ENCODE data around the gene DNAAF1.
"Not testable (repeated sequence)": the region's sequence is repeated elsewhere in the genome, so short reads cannot be mapped to it uniquely, and the experiment has no call there.

Gene DNAAF1

DNA sequence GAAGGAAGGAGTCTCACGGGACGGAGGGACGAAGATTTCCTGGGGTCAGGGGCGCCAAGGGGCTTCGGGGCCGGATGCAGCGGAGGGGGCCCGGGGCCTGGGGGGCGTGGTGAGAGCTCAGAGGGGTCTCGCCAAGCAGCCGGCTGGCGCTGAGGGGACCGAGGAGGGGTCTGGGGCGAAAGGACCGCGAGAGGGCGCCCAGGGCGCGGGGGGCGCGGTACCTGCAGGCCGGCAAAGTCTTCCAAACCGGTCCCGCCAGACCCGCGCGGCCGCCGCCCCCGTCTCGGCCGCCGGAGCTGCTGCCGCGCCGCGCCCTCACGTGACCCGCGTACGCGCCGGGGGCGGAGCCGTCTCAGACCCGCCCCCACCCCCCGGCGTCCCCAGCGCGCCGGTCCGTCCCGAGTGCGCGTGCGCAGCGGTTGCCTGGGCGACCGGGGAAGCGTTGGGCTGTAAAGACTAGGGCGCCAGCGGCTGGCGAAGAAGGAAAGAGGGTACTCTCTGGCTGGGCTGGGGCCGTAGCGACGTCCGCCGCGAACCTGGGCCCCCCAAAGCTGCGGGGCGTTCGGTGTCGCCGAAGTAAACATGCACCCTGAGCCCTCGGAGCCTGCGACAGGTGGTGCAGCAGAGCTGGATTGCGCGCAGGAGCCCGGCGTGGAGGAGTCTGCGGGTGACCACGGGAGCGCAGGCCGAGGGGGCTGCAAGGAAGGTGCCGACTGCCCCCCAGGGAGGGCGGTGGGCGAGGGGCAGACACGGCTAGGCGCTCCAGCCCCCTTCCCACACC lies at the start of gene DNAAF1, which contains the start of gene HSDL1:
TSS of gene DNAAF1 (plus strand) at position 450 of the 781 bp plus-strand sequence. CDS start at position 583, 133 bp downstream.
TSS of gene HSDL1 (minus strand) at position 319 of the 781 bp plus-strand sequence. CDS start 13,856 bp downstream, outside the sequence.
- DNase-seq: peak; percentile 92

DNA sequence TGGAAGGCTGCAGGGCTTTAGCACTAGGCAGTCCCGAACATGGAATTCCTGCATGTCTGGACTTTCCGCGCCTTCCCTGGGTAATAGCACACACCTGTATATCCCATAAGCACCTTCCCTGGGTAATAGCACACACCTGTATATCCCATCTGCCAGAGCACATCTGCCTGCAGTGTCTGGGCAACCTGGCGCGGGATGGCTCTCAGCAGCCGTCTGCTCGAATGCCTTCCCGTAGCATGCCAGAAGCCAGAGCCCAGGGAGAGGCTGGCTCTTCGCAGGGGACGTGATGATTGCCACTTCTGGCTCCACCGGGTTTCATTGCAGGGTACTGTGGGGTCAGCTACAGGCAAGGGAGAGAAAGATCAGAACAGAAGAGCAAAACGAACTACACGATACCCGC lies 49.6 kb upstream of the DNAAF1 start:
- DNase-seq: no peak

DNA sequence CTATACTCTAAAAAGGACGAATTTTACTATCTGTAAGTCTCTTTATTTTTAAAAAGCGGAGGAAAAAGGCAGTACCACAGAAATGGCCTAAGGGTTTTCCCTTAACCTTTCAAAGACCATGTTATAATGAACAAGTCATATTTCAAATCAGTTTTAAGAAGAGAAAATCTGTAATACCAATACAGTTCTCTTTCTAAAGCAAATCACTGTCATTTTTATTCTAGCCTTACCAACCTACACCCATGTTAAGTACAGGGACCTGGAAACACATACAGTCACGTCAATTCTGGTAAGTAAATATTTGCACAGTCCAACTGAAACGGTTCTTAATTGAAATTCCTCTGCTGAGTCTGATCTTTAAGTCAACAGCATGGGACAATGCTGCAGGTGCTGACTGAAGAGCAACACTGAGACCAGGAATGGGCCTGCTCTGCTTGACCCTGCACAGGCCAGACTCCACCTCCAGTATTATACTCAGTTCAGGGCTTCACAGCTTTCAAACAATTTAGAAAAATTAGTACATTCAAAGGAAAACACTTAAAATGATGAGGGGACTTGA lies 48.6 kb upstream of the DNAAF1 start:
- no peak for DNase-seq

DNA sequence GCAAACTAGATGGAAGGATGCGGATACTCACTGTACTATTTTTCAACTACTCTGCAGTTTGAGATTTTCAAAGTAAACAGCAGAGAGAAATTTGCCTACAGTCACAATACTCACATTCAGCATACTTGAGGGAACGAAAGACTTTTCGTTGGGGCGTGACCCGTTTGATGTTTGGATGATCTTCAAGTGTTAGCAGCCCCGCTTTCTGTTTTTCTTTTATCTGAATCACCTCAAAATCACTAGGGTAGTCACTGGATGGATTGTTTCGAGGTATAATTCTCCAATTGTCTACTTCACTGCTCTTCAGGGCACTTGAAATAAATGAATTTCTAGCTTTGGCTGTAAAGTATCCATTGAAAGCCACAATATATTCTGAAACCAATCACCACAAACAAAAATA lies 46.2 kb upstream of the DNAAF1 start:
- no peak for DNase-seq

DNA sequence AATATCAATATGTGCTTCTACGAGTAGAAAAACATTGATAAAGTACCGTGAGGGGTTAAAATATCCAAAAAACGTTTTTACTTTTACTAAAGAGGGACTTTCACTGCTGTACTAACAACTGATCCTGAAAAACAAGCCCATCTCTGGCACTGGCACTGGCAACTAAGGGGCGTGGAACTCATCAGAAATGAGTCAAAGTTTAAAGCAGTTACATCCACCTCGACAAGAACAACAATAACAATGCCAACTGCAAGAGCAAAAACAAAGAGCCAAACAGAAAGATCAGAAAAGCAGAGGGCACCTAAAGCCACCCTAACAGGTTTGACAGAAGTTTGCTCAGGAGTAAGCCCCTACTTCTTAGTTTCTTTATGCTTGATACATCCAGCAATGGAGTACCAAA lies 41.4 kb upstream of the DNAAF1 start:
- DNase-seq: no peak

DNA sequence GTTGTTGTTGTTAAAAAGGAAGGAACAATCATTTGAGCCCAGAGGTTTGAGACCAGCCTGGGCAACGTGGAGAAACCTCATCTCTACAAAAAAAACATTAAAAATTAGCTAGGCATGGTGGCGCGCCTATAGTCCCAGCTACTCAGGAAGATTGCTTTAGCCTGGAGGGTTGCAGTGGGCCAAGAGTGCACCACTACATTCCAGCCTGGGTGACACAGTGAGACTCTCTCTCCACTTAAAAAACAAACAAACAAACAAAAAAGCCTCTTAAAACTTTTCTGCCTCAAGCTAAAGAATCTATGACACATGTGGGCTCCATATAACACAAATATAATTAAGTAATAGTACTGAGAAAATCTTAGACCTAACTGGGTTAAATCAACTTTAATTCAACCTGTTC lies 40.9 kb upstream of the DNAAF1 start:
- DNase-seq: no peak

DNA sequence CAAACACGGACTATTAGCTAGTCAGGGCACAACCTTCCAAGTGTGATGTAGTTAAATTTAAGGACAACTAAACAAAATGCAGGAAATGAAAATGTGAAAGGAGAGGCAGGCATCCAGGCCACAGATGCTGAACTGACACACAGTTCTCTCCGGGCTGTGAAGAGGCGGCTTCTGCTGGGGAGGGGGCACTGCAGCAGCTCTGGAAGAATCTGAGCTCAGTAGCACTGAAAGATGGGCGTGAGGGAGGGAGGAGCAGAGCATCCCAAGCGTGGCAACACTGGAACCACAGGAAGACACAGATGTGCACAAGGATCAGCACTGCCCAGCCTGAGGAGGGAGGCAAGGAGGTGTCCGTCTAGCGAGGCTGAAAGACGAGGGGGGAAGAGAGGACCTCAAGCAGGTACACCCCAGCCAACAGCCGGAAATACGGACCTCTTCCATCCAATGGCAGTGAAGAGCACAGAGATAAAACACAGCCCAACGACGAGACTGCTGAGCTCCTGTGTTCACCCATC lies 39.8 kb upstream of the DNAAF1 start:
- no peak for DNase-seq

DNA sequence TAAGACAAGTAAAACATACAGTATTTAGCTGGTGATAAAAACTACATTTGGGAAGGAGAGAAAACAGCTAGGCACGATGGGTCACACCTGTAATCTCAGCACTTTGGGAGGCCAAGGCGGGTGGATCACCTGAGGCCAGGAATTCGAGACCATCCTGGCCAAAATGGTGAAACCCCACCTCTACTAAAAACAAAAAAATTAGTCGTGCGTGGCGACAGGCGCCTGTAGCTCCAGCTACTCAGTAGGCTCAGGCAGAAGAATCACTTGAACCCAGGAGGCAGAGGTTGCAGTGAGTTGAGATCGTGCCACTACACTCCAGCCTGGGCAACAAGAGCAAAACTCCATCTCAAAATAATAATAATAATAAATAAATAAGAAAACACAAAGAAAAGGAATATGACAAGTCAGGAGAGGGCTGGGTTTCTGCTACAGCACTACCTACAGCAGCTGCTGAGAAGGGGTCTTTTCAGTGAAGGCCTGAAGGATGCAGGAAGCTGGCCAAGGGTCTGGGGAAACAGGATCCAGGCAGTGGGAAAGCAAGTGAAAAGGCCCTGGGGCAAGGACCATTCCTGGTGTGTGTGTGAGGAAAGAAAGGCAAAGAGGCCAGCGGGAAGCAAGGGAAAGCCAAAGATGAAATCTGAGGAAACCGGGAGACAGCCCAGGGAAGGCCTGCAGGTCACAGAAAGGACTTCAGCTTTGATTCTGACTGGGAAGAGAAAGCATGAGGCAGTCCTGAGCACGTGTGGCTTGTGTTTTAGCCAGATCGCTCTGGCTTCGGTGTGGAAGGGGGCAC lies 39.0 kb upstream of the DNAAF1 start:
- DNase-seq: no peak

DNA sequence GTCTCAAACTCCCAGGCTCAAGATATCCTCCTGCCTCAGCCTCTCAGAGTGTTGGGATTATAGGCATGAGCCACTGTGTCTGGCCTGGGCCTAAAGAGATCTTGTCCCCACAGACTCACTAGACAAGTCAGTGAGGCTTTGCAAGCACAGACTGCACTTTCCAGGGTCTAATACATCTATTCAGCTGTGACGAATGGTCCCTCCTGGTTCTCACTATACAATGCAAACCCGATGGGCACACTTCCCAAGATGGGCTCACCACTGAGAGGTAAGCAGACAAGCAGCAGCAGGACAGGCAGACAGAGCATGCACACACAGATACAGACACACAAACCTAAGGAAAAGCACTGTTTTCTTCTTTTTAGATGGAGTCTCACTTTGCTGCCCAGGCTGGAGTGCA lies 37.2 kb upstream of the DNAAF1 start:
- DNase-seq: no peak

DNA sequence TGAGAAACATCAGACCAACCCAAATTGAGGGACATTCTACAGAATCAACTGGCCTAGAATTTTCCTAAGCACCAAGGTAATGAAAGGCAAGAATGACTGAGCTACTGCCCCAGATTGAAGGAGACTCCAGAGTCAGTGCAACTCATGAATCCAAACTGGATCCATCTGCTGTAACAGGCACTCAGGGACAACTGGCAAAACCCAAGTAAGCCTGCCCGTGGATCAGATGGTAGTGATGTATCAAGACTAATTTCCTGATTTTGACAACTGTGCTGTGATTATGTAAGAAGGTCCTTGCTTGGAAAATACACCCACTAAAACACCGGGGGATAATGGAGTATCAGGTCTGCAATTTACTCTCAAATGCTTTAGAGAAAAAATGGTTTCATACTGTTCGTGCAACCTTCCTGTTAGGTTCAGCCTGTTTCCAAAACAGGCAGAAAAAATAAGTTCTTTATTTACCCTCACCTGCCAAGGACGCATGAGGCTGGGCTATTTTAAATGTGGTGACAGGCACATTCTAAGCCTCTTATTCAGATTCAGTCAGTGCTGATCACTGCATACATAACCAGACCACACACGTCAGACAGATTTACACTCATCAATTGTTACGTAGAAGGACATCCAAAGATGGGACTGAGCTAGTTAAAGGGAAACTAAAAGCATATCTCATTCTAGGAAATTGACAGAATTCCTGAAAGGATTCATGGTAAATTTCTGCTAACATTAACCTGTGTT lies 35.3 kb upstream of the DNAAF1 start:
- DNase-seq: no peak

DNA sequence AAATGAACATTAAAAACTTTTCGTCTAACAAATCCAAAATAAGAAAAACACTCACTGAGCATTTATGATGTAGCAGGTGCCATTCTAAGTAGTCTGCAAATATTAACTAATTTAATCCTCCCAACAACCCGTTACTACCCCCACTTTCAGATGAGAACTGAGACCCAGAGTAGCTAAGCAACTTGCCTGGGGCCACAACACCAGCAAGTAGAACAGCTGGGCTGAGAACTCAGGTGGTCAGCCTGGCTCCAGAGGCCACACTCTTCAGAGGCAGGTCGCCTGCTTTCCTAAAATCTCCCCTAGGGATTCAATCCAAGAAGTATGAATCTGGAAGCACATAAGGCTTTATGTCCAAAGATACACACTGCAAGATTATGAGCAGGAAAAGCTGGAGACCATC lies 34.6 kb upstream of the DNAAF1 start:
- DNase-seq: no peak

DNA sequence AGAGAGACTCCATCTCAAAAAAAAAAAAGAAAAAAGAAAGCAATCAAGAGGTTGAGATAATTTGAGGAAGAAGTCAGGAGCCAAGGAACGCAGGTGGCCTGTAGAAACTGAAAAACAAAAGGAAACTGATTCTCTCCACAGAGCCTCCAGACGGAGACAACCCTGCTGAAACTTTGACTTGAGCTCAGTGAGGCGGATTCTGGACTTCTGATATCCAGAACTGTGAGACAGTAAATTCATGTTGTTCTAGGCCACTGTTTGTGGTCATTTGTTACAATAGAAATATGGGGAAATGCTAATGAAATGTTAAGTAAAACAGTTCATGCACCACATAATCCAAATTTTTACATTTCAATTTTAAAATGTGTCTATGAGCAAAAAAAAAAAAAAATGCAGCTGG lies 33.6 kb upstream of the DNAAF1 start:
- no peak for DNase-seq

DNA sequence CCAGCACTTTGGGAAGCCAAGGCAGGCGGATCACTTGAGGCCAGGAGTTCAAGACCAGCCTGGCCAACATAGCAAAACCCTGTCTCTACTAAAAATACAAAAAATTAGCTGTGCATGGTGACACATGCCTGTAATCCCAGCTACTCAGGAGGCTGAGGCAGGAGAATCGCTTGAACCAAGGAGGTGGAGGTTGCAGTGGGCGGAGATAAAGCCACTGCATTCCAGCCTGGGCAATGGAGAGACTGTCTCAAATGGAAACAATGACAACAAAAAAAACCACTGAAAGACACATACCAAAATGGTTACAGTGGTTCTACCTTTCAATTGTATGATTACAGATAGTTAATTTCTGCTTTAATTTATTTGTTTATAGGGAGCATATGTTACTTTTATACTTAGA lies 33.2 kb upstream of the DNAAF1 start:
- not testable (repeated sequence) for DNase-seq

DNA sequence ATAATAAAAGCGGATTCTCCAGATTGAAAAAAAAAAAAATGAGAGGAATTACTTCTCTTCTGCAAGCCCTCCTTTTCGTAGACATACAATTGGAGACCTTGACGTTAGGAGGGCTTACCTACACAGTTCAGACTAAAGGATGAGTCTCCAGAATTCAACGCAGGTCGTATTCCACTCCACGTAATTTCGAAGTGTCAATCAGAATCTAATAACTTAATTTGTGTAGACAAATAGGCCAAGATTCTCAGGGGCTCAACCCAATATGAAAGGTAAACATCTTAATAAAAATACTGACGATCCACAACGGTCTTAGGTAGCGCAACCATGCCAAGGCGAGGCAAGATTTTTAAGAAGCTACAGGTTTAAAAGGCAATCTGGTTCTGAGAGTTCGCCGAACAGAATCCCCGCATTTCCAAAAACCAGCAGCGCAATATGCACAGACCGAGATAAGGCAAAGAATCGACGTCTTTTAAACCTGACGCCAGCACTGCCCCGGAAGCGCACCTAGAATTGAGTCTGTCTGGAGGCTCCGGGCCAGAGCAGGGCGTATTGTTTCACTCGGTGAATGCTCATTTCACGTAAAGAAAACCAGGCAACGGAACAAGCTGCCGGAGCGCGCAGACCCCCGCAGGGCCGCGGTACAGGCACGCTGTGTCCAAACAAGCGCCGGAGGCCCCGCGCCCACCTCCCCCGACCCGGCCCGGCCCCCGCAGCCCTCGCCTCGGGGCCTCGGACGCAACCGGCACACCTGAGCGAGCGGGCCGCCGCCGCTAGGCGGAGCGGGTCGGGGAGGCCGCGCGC lies 29.0 kb upstream of the DNAAF1 start:
- DNase-seq: peak; percentile 90

DNA sequence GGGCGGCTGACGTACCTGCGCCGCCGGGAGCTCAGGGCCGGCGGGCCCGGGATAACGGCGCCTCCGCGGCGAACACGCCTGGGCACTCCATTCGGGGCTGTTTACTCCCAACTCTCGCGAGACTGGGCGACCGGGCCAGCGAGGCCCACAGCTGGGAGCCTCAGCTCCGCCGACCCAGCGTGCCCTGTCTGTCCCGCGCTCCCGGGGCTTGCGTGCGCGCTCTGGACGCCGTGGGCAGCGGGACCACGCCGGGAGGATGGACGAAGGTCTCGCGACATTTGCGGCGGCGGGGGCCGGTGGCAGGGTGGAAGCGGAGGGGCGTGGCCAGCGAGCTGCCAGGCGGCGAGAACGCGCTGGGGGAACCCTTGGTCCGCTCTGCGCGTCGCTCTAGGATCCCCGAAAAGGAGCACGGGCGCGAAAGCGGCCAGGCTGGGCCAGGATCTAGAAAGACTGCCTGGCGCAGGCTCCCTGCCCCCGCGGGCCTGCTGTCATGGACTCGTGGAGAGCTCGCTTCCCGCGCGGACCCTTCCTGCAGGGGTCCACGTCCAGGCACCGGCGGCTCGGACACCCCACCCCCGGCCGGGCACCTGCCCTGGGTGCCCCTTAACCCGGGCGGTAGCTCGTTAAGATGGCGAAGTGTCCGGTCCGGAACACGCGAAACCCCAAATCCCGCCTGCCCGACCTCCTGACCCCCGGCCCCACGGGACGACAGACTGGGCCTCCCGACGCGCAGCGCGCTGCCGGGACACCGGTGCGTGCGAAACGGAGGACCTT lies 28.2 kb upstream of the DNAAF1 start, which contains the start of gene MBTPS1:
TSS of gene MBTPS1 (minus strand) at position 223 of the 774 bp plus-strand sequence. CDS start 15,159 bp downstream, outside the sequence.
- DNase-seq: peak; percentile 98

DNA sequence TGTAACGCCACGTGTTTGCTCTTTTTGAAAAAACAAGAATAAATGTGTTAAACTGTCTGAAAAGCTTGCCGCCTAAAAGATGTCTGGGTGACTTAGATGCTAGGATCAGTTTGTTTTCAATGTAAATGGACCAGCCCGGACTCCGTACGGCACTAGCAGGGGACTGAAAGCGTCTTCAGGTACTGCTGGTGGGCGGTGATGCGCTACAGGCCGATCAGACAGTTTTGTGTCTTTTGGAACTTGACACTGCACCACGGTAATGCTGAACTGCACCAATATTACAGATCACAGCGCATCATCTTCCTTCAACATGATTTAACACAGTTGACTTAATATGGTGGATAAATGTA lies 27.6 kb upstream of the DNAAF1 start:
- DNase-seq: peak; percentile 68

DNA sequence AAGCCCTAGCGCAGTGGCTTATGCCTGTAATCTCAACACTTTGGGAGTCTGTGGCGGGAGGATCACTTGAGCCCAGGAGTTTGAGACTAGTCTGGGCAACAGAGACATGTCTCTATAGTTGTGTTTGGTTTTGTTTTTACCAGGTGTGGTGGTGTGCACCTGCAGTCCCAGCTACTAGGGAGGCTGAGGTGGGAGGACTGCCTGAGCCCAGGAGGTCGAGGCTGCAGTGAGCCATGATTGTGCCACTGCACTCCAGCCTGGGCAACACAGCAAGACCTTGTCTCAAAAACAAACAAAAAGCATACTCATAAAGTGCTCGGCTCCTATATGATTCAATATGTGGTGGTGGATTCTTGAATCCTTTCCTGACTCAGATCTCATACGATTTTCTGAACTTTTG lies 26.8 kb upstream of the DNAAF1 start:
- not testable (repeated sequence) for DNase-seq

DNA sequence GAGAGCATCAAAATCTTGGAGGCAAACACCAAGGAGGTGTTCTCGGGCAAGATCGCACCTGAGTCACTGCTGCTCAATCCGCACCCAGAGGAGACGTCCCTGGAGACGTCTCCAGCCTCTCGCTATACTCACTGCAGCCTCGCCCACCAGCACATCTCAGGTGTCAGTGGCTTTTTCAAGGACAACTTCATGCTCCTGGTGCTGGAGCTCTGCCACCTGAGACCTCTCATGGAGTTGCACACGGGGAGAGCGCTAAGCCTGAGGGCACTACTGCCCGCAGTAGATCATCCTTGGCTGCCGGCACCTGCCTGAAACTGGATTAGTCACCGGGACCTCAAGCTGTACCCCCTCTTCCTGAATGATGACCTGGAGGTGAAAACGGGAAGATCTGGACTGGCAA lies 25.7 kb upstream of the DNAAF1 start:
- no peak for DNase-seq

DNA sequence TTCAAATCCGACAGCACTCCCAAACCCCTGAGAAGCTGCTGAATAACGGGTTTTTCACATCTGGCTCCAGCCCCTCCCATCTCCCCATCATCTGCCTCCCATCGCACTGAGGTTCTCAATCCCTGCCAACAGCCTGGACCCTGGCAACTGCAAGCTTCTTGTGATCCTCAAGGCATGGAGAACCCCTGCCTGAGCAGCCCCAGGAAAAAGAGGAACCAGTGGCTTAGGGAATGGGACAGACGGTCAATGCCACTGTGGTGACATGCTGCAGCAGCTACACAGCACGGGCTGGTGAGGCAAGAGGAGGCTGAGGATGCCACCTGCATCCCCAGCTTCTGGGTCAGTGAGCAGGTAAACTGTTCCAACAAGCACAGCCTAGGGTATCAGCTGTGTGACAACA lies 25.1 kb upstream of the DNAAF1 start:
- no peak for DNase-seq

DNA sequence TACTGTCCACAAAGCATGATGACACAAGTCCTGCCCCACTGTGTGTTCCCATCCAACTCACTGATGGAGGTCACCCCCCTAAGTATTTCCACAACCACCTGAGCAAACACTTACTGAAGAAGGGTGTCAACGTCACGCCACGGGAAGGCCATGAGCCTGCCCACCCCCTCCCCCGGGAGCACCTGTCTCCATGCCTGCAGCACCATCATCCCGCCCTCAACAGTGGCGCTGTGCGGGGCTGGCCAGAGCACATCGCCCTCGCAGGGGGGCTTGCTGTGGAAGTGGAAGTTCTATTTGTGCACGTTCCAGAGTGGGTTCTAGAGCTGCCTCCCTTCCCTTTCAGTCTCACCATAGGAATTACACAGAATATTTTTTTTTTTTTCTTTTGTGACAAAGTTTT lies 24.1 kb upstream of the DNAAF1 start:
- no peak for DNase-seq
